Fibroblast of villous mesenchyme (primary cell): ENCODE measurements around the gene STRBP. TPM values are rescaled to one million over a fixed set of nuclear protein-coding genes. Genes with fewer than 3 reads are reported as not detected.
"Not testable (repeated sequence)": the region's sequence is repeated elsewhere in the genome, so short reads cannot be mapped to it uniquely, and the experiment has no call there.

Experiments
- DNase-seq: peaks from one replicate; pipeline ENCODE4 v3.0.0-alpha.2; 2010; ENCODE audit warnings: low read depth
- H3K4me3 ChIP-seq: 2 replicates; pipeline ENCODE4 v1.5.1; 2011; ENCODE audit warnings: low read depth, mild to moderate bottlenecking, low read length
- total RNA-seq: library from RNA; depleted of rRNA; stranded (reverse); fragments of >200 nt; gene quantifications from 2 replicates; pipeline ENCODE4 v1.2.3, GENCODE V29; 2012
- TF ChIP-seq, protein P1 (sequence below): IDR thresholded peaks from 2 replicates; pipeline ENCODE4 v1.5.1; 2012; ENCODE audit warnings: low read depth, mild to moderate bottlenecking, low read length; ENCODE audit not compliant: insufficient read depth

Gene STRBP
- total RNA-seq, 1 donor, result 4.3 TPM

GRCh38 chr9:123201083-123201482, 67.3 kb downstream of the STRBP start:
- H3K4me3 ChIP-seq, result no peak overlapping the region
- TF ChIP-seq, protein P1, sequence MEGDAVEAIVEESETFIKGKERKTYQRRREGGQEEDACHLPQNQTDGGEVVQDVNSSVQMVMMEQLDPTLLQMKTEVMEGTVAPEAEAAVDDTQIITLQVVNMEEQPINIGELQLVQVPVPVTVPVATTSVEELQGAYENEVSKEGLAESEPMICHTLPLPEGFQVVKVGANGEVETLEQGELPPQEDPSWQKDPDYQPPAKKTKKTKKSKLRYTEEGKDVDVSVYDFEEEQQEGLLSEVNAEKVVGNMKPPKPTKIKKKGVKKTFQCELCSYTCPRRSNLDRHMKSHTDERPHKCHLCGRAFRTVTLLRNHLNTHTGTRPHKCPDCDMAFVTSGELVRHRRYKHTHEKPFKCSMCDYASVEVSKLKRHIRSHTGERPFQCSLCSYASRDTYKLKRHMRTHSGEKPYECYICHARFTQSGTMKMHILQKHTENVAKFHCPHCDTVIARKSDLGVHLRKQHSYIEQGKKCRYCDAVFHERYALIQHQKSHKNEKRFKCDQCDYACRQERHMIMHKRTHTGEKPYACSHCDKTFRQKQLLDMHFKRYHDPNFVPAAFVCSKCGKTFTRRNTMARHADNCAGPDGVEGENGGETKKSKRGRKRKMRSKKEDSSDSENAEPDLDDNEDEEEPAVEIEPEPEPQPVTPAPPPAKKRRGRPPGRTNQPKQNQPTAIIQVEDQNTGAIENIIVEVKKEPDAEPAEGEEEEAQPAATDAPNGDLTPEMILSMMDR, result no peak
- no peak for DNase-seq

- DNase-seq, H3K4me3 ChIP-seq: not testable (repeated sequence)
Observed at GRCh38 chr9:123200469-123200868, 67.9 kb downstream of the STRBP start.

DNA sequence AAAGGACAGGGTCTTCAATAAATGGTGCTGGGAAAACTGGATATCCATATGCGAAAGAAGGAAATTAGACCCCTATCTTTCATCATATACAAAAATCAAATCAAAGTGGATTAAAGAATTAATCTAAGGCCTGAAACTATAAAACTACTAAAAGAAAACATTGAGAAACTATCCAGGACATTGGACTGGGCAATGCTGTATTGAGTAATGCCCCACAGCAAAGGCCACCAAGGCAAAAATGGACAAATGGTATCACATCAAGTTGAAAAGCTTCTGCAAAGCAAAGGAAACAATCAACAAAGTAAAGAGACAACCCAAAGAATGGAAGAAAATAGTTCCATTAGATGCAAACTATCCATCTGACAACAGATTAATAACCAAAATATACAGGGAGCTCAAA, 72.3 kb downstream of the STRBP start:
- TF ChIP-seq, protein P1, result no peak
- no peak for DNase-seq
- H3K4me3 ChIP-seq, result no peak overlapping the region

- no peak overlapping the region for H3K4me3 ChIP-seq
- no peak for DNase-seq
- TF ChIP-seq, protein P1, result no peak
Observed at GRCh38 chr9:123194023-123194422, 74.4 kb downstream of the STRBP start.

GRCh38 chr9:123191680-123192079, 76.7 kb downstream of the STRBP start:
- DNase-seq, result no peak
- TF ChIP-seq, protein P1, result no peak
- no peak overlapping the region for H3K4me3 ChIP-seq

DNA sequence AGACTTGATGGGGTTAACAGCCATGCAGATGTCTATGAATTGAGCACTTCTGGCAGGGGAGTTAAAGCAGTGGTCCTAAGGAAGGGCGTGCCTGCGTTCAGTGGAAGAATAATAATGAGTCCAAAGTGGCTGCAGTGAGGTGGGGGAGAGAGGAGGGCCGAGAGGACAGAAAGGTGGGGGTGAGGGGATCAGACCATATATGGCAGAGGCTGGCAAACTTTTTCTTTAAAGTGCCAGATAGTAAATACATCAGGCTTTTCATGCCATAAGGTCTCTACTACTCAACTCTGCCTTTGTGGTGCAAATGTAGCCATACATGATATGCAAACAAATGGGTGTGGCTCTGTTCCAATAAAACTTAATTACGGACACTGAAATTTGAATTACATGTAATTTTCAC, 77.1 kb downstream of the STRBP start:
- H3K4me3 ChIP-seq, result no peak overlapping the region
- TF ChIP-seq, protein P1, result no peak
- no peak for DNase-seq

DNA sequence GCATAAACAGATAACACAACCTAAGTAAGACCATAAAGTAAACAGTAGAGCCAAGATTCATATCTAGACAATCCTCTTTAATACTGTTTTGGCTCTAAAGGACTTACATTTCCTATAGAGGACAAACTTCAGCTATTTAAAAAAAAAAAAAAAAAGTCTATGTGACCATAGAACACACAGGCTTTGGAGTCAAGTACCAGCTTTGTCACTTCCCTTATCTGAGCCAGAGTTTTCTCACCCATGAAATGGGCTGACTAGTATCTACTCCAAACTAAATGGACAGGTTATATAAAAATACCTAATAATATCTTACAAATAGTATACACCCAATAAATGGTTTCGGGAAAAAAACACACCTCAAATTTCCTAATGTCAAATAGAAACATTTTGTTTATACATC, 81.3 kb downstream of the STRBP start:
- DNase-seq, result no peak
- H3K4me3 ChIP-seq, result no peak overlapping the region
- TF ChIP-seq, protein P1, result no peak

- not testable (repeated sequence) for DNase-seq, H3K4me3 ChIP-seq
Observed at GRCh38 chr9:123186029-123186428, 82.4 kb downstream of the STRBP start.
